A673 (cell line): Measurements from ENCODE around the gene APOC3. TPM values are rescaled to one million over a fixed set of nuclear protein-coding genes. Genes with fewer than 3 reads are reported as not detected.

Experiments used
- BruUV-seq: library from RNA; stranded (reverse); fragments of 400-500 nt; replicated peaks from 2 replicates; lab custom pipeline; 2021; lab: Mats Ljungman, UMichigan
- CTCF ChIA-PET: fragments of 300-600 bp; sonication (Branson Sonifier 250); formaldehyde crosslinking; loops from one replicate; lab custom pipeline; 2022; ENCODE audit warnings: antibody characterized with exemption; lab: Charles Lee
- POLR2A ChIA-PET: fragments of 300-600 bp; sonication (Branson Sonifier 250); formaldehyde crosslinking; loops from one replicate; lab custom pipeline; 2022; ENCODE audit warnings: antibody characterized with exemption; ENCODE audit not compliant: low non-redundant PET; lab: Charles Lee
- DNase-seq: peaks from one replicate; pipeline ENCODE4 v3.0.0-alpha.2; 2015; ENCODE audit warnings: low spot score
- H3K27ac ChIP-seq: fragments of 200-600 bp; sonication (generic); 2 replicates; pipeline ENCODE4 v1.5.1; 2016; ENCODE audit warnings: mixed run types, low read depth, mild to moderate bottlenecking, mixed read lengths, antibody characterized with exemption, low read length; ENCODE audit not compliant: poor library complexity, severe bottlenecking
- H3K27me3 ChIP-seq: fragments of 200-600 bp; sonication (generic); replicated peaks from 2 replicates; pipeline ENCODE4 v1.6.1; 2017; ENCODE audit warnings: mixed run types, low read depth, mild to moderate bottlenecking, mixed read lengths, antibody characterized with exemption, low read length; ENCODE audit not compliant: insufficient read depth, poor library complexity
- H3K36me3 ChIP-seq: fragments of 200-600 bp; sonication (generic); 2 replicates; pipeline ENCODE4 v1.6.1; 2016; ENCODE audit warnings: mixed run types, mild to moderate bottlenecking, mixed read lengths, antibody characterized with exemption, low read length; ENCODE audit not compliant: insufficient read depth, poor library complexity, severe bottlenecking
- H3K4me1 ChIP-seq: fragments of 200-600 bp; sonication (generic); 2 replicates; pipeline ENCODE4 v1.6.1; 2017; ENCODE audit warnings: mixed run types, mild to moderate bottlenecking, mixed read lengths, antibody characterized with exemption, low read length; ENCODE audit not compliant: insufficient read depth, poor library complexity, severe bottlenecking
- H3K4me3 ChIP-seq: fragments of 200-600 bp; sonication (generic); 2 replicates; pipeline ENCODE4 v1.5.1; 2016; ENCODE audit warnings: low read depth, mixed run types, mild to moderate bottlenecking, mixed read lengths, low read length; ENCODE audit not compliant: poor library complexity, severe bottlenecking
- H3K9me3 ChIP-seq: fragments of 200-600 bp; sonication (generic); 2 replicates; pipeline ENCODE4 v1.6.1; 2016; ENCODE audit warnings: mixed run types, low read depth, mild to moderate bottlenecking, mixed read lengths, antibody characterized with exemption, low read length; ENCODE audit not compliant: poor library complexity, severe bottlenecking
- CTCF ChIP-seq: fragments of 300-800, 200-600 bp; sonication (generic); conservative IDR thresholded peaks from 2 replicates; pipeline ENCODE4 v1.5.1; 2017; ENCODE audit warnings: low read depth, mild to moderate bottlenecking, antibody characterized with exemption, low read length, moderate library complexity, mixed read lengths
- EZH2 ChIP-seq: fragments of 200-600 bp; sonication (generic); IDR thresholded peaks from 2 replicates; pipeline ENCODE4 v1.6.1; 2017; ENCODE audit warnings: borderline replicate concordance, low read depth, mild to moderate bottlenecking, mixed read lengths, antibody characterized with exemption, low read length; ENCODE audit not compliant: poor library complexity, severe bottlenecking
- intact Hi-C: fragments of 100-400 bp; cut with micrococcal nuclease; formaldehyde crosslinking; loops from one replicate; pipeline ENCODE4 v1.10.0; 2022; ENCODE audit not compliant: unreplicated experiment
- total RNA-seq: library from RNA; stranded (reverse); gene quantifications from 2 replicates; pipeline ENCODE4 v1.2.3, GENCODE V29; 2021

Gene APOC3
- total RNA-seq, 1 experiment from 2014 or later, result not detected

DNA sequence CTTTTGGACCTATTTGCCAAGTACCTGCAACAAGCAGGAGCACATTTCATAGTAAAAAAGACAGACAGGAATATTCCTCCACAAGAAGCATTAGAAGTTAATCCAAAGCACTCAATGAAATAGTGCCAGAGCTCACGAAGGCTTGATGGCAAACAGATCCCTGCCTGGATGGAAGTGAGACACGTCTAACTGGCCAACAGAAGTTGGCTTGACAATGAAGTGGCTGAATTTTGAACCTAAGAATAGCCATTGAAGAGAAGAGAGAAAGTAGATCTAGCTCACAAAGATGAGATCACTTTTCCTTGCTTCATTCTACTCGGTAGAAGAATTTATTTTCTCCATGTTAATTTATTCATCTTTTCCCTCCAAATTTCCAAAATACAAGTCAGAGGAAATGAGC is 38.4 kb downstream of the APOC3 start:
- peaks cover 61% of the 10 kb centered on the region for H3K36me3 ChIP-seq
- no peaks in the 10 kb centered on the region for H3K27me3 ChIP-seq
- no peak for DNase-seq
- POLR2A ChIA-PET, result no interaction called here
- BruUV-seq, result no TSS peak
- CTCF ChIA-PET, result no interaction called here
- H3K27ac ChIP-seq, result no peak overlapping the region
- H3K4me3 ChIP-seq, result no peak overlapping the region
- intact Hi-C loops, result no loop called here
- H3K9me3 ChIP-seq, result no peaks in the 10 kb centered on the region
- TF ChIP-seq CTCF, result no peak
- TF ChIP-seq EZH2, result no peak
- peaks cover 7% of the 10 kb centered on the region for H3K4me1 ChIP-seq

DNA sequence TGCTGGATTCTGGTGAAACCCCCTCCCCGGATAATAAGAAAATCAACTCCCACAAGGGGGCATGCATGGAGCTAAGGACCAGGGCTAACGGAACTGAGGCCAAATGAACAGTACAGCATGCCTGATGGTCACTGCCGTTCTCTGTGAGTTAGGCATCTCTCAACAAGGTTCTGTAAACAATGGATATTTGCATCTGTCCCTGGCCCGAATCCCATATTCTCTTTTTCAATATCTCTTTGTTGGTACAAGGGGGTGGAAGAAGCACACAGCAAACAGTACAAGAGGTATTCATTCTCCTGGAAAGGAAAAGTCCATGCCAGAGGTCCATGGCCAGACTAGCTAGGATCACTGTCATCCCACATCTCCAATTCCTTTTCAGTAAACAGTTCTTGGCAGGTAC is 39.9 kb downstream of the APOC3 start:
- no peaks in the 10 kb centered on the region for H3K9me3 ChIP-seq
- H3K4me3 ChIP-seq, result no peak overlapping the region
- TF ChIP-seq CTCF (no peak), EZH2 (no peak)
- ChIA-PET CTCF (no interaction called here), POLR2A (no interaction called here)
- no peak overlapping the region for H3K27ac ChIP-seq
- peaks cover 7% of the 10 kb centered on the region for H3K4me1 ChIP-seq
- H3K27me3 ChIP-seq, result no peaks in the 10 kb centered on the region
- BruUV-seq, result no TSS peak
- peaks cover 61% of the 10 kb centered on the region for H3K36me3 ChIP-seq
- DNase-seq, result no peak
- intact Hi-C loops, result no loop called here

GRCh38 chr11:116870054-116870453 is 40.3 kb downstream of the APOC3 start:
- DNase-seq, result no peak
- no peaks in the 10 kb centered on the region for H3K9me3 ChIP-seq
- TF ChIP-seq EZH2 (no peak), CTCF (no peak)
- CTCF ChIA-PET, result no interaction called here
- no peaks in the 10 kb centered on the region for H3K27me3 ChIP-seq
- no TSS peak for BruUV-seq
- H3K36me3 ChIP-seq, result peaks cover 61% of the 10 kb centered on the region
- H3K27ac ChIP-seq, result no peak overlapping the region
- POLR2A ChIA-PET, result no interaction called here
- H3K4me3 ChIP-seq, result no peak overlapping the region
- intact Hi-C loops, result no loop called here
- peaks cover 7% of the 10 kb centered on the region for H3K4me1 ChIP-seq
